Hepatocyte (in vitro differentiated cells): ENCODE results near the gene PABPC3.

Experiments
- CTCF ChIP-seq: fragments of 200-600 bp; sonication (generic); IDR thresholded peaks from 2 replicates; pipeline ENCODE4 v1.5.1; 2016; ENCODE audit warnings: antibody characterized with exemption, mild to moderate bottlenecking; ENCODE audit not compliant: poor library complexity
- EZH2 ChIP-seq: fragments of 200-600 bp; sonication (generic); IDR thresholded peaks from 2 replicates; pipeline ENCODE4 v1.6.1; 2016; ENCODE audit warnings: antibody characterized with exemption, mild to moderate bottlenecking, borderline replicate concordance
- EZH2phosphoT487 ChIP-seq: fragments of 200-600 bp; sonication (generic); IDR thresholded peaks from one replicate; pipeline ENCODE4 v1.6.1; 2018; ENCODE audit warnings: antibody characterized with exemption, mild to moderate bottlenecking, low read depth, moderate library complexity; ENCODE audit not compliant: unreplicated experiment, severe bottlenecking

DNA sequence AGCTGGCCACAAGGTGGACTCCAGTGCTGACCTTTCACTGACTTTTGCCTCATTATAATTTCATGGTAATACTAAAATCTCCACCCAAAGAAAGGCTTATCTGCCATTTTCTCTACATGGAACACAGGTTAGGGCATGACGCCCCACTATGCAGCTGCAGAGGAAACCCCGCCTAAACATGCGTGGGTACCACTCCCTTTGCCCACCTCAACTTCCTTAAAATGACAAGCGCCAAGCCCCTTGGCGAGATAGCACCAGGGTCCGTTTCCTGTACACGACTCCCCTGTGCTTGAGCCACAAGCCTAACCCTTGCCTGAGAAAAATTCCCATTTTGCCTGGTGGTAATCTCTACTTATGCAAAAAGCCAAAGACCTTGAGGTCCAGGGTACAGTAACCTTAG, 36.0 kb upstream of the PABPC3 start:
- no peak for TF ChIP-seq CTCF
- TF ChIP-seq EZH2, result no peak
- no peak for TF ChIP-seq EZH2phosphoT487
